HG02798 (cell line): ENCODE results near the gene TMCC1.
"Not testable (repeated sequence)": the region's sequence is repeated elsewhere in the genome, so short reads cannot be mapped to it uniquely, and the experiment has no call there.

Experiments
- ATAC-seq: cut with Tn5 transposase; IDR thresholded peaks from one replicate; pipeline ENCODE4 v1.9.1; 2021; ENCODE audit warnings: mild to moderate bottlenecking; ENCODE audit not compliant: unreplicated experiment, poor library complexity

Gene TMCC1

GRCh38 chr3:129616713-129617112 is 276.8 kb downstream of the TMCC1 start:
- peak; percentile 40 for ATAC-seq

GRCh38 chr3:129616291-129616690 is 277.2 kb downstream of the TMCC1 start:
- no peak for ATAC-seq

- ATAC-seq, result no peak
These were observed 277.7 kb downstream of the TMCC1 start for GRCh38 chr3:129615751-129616281.

GRCh38 chr3:129614927-129615363 is 278.6 kb downstream of the TMCC1 start:
- no peak for ATAC-seq

- ATAC-seq, result no peak
These were observed 279.1 kb downstream of the TMCC1 start for GRCh38 chr3:129614435-129614834.

- ATAC-seq, result no peak
These were observed 280.2 kb downstream of the TMCC1 start for GRCh38 chr3:129613367-129613740.

- no peak for ATAC-seq
These were observed 280.8 kb downstream of the TMCC1 start for GRCh38 chr3:129612534-129613366.

- ATAC-seq, result no peak
These were observed 281.5 kb downstream of the TMCC1 start for GRCh38 chr3:129611812-129612533.

- no peak for ATAC-seq
These were observed 282.1 kb downstream of the TMCC1 start for GRCh38 chr3:129611446-129611800.

GRCh38 chr3:129610794-129611445 is 282.6 kb downstream of the TMCC1 start:
- not testable (repeated sequence) for ATAC-seq

GRCh38 chr3:129610276-129610675 is 283.2 kb downstream of the TMCC1 start:
- no peak for ATAC-seq

- no peak for ATAC-seq
These were observed 283.8 kb downstream of the TMCC1 start for GRCh38 chr3:129609591-129610182.

- ATAC-seq, result no peak
These were observed 284.4 kb downstream of the TMCC1 start for GRCh38 chr3:129608936-129609590.

- ATAC-seq, result no peak
These were observed 285.2 kb downstream of the TMCC1 start for GRCh38 chr3:129608087-129608935.

- ATAC-seq, result no peak
These were observed 286.0 kb downstream of the TMCC1 start for GRCh38 chr3:129607391-129608068.

- ATAC-seq, result no peak
These were observed 286.7 kb downstream of the TMCC1 start, which contains the start of gene PLXND1 for GRCh38 chr3:129606636-129607390. TSS of gene PLXND1 (minus strand) at chr3:129606676. CDS start at chr3:129606639, 37 bp downstream.

- no peak for ATAC-seq
These were observed 287.4 kb downstream of the TMCC1 start for GRCh38 chr3:129605922-129606635.
